ENCODE measurements around the gene ZNF219.

The ZNF219 gene

DNA sequence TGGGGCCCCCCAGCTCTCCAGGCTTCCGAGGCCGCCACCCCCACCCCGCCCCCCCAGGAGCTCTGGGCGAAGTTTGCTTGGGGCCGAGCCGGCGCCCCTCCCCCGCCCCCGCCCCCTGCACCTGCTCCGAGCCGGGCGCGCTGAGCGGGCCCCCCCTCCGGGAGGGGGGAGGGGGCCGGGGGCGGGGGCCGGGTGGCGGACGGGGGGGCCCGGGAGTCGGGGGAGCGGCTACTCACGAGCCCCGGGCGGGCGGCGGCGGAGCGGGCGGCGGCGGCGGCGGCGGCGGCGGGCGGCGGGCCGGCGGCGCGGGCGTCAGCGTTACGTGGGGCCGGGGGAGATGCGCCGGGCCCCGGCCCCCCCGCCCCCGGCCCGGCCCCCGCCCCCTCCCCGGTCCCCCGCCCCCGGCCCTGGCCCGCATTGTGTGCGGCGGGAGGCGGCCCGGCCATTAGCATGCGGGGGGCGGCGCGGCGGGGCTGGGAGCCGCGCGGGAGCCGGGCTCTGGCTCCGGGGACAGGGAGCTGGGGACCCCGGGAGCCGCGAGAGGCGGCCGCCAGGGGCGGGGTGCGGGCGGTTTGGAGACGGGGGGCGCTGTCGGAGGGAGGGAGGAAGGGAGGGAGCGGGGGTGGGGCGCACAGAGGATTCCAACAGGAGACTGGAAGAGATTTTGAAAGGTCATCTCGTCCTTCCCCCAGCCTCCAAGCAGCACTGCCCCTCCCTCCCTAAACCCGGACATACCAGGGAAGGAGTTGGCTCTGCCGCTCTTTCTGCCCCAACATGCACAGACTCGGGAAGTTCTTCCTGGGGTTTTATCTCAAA, at the start of gene ZNF219:
TSS of gene ZNF219 (minus strand) at position 580 of the 816 bp plus-strand sequence. CDS start 5,064 bp downstream, outside the sequence.
- DNase-seq (ENCODE audit: low read depth in 1 of 2, low spot score in 1 of 2) = peak in 1 of 2 donors; percentile 14

DNA sequence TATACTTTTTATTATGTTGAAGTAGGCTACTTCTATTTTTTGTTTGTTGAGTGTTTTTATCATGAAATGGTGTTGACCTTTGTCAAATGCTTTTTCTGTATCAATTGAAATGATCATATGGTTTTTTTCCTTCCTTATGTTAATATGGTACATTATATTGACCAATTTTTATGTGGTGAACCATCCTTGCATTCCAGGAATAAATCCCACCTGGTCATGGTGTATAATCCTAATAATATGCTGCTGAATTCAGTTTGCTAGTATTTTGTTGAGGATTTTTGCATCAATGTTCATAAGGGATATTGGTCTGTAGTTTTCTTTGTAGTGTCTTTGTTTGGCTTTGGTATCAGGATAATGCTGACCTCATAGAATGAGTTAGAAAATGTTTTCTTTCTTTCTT, 47.0 kb upstream of the ZNF219 start:
- DNase-seq (ENCODE audit: low read depth in 1 of 2, low spot score in 1 of 2) = no peak

DNA sequence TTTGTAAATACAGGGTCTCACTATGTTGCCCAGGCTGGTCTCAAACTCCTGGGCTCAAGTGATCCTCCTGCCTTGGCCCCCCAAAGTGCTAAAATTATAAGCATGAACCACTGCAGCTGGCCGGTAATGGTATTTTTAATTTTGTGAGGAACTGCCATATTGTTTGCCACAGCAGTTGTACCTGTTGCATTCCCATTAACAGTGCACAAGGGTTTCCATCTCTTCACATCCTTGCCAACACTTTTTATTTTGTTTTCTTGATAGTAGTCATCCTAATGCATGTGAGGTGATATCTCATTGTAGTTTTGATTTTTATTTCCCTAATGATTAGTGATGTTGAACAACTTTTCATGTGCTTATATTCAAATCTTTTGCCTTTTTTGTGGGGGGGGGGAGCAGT, 43.9 kb upstream of the ZNF219 start:
- no peak for DNase-seq (ENCODE audit: low read depth in 1 of 2, low spot score in 1 of 2)

DNA sequence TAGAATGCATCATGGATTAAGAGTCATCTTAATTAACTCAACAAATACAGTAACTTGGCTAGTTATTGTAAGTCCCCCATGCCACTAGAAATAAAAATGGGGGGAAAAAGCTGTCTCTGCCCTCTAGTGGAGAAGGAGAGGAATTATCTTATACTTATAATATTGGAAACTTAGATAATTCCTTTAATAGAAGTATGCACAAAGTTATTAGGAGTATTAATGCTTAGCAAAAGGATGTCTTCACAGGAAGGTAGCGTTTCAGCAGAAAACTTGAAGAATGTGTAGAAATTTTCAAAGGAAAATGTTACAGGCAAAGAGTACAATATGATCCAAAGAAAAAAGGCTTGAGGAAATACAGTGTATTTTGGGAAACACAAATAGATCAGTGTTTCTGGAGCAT, 37.6 kb upstream of the ZNF219 start:
- no peak for DNase-seq (ENCODE audit: low read depth in 1 of 2, low spot score in 1 of 2)

DNA sequence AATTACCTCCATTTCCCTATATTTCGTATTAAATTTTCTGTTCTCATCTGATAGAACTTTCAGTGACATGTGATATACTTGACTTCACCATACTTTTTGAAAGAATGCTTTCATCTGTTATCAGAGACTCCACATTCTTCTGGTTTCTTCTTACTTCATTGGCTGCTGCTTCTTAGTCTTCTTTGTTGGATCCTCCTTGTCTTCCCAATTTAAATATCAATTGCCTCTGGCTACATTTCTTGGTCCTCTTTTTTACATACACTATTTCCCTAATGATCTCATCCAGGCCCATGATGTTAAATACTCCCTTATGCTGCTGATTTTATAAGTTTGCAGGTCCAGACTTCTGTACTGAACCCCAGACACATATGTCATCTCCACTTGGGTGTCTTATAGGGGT, 35.4 kb upstream of the ZNF219 start:
- DNase-seq (ENCODE audit: low read depth in 1 of 2, low spot score in 1 of 2) = no peak

DNA sequence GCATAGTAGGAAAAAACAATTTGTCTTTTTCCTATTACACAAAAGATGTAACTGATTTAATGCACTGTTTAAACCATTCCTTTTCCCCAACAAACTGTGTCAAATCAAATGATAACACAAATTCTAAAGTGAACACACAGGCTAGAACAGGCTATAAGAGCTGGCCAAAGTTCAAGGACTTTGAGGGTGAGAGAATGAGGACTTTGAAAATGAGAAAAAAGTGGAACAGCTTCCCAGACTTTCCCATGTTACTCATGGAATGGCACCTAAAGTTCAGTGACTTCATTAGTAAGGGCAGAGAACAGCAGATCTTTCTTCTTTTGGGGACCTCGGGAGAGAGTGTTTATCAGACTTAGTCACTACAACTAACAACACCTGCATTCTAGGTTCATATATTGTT, 25.0 kb upstream of the ZNF219 start:
- no peak for DNase-seq (ENCODE audit: low read depth in 1 of 2, low spot score in 1 of 2)

DNA sequence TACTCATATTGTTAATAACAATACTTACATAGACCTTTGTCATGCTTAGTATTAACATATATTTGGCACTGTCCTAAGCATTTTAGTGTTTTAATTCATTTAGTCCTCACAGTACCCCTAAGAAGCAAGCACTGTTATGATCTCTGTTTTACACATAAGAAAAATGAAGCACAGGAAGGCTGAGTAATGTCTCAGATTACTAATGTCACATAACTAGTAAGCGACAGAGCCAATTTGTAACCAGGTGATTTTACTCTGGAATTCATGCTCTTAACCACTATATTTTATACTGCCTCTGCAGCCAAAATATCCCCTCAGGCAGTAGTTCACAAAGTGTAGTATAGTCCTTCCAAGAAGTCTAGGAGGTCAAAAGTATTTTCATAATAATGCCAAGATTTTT, 22.7 kb upstream of the ZNF219 start:
- DNase-seq (ENCODE audit: low read depth in 1 of 2, low spot score in 1 of 2) = no peak

DNA sequence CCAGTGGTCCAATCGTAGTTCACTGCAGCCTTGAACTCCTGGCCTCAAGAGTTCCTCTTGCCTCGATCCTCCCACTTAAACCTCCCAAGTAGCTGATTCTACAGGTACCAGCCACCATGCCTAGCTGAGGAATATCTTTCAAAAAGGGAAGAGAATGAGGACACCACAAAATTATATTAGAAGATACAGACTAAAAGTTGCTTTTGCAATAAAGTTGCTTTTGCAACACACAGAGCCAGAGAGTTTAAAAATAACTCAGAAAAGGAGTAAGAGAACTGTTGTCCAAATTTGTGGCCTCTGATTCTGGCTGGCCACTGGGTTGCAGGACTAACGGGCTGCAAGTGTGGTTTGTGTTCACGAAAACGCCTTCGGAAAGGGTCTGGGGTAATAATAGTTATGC, 22.2 kb upstream of the ZNF219 start:
- no peak for DNase-seq (ENCODE audit: low read depth in 1 of 2, low spot score in 1 of 2)

DNA sequence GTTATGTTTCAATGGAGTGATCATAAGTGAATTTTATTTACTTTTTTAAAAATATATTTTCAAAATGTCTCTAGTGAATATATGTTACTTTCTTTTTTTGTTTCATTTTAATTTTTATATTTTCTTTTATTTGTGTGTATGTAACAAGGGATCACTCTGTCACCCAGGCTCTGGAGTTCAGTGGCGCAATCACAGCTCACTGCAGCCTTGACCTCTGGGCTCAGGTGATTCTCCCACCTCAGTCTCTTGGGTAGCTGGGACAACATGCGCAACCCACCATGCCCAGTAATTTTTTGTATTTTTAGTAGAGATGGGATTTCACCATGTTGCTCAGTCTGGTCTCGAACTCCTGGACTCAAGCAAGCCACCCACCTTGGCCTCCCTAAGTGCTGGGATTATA, 20.5 kb upstream of the ZNF219 start:
- no peak for DNase-seq (ENCODE audit: low read depth in 1 of 2, low spot score in 1 of 2)

DNA sequence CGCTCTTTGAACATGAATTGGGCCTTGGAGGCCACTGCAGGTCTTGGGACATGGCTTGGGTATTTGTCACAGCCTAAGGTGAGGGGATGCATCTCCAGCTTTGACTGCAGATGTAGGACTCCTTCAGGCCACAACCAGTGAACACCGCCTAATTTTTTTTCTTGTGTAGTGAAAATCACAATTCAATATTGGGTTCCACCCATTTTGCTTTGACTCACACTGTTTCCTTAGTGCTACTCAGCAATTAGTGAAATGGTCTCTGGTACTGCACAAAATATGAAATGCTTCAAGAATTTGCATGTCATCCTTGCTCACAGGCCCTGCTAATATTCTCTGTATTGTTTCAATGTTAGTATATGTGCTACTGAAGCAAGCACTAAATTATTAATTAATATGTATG, 14.9 kb upstream of the ZNF219 start:
- DNase-seq (ENCODE audit: low read depth in 1 of 2, low spot score in 1 of 2) = no peak

DNA sequence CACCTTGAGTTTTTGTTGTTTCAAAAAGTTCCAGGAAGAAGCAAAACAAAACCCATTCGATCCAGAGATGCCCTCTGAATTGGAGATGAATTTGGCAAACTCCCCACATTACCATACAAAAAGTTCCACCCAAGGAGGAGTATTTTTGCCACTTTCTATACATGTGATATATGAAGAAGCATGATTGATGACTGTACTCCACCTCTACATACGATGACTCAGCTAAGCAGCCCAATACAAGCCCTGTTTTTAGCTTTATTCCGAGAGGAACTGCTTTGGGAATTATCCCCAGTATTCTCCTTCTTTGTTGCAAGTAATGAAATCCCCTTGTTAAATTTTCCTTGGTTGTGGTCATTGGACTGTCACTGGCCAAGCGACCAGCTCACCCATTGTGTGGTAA, 13.8 kb upstream of the ZNF219 start:
- no peak for DNase-seq (ENCODE audit: low read depth in 1 of 2, low spot score in 1 of 2)

DNA sequence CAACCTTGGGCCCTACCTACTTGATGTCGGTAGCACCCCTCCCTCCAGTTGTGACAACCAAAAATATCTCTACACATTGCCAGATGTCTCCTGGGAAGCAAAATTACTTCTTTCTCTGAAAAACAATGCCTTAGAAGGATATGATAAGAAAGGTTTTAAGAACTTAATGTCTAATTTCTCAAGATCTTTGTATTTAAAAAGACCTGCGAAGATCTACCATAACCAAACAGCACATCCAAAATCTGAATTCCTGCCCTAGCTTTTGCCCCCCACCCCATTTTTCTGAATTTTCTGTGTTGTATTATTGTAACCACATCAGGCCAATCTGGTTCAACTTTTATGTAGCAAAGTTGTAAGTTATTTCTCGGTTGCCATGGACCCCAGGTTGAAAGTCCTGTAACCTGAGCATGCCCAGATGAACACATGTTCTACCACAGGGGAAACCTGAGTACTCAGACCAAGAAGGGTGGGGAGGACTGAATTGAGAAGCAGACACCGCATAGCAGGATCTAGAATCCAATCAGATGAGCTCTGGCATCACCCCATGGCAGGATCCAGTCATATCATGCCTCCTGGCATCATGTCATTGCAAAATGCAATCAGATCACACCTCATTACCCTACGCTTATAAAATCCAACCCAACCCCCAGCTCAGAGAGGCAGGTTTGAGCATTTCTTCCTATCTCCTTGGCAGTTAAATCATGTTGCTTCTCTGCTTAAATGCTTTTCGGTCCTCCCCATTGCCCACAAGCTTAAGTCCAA, 11.1 kb upstream of the ZNF219 start:
- DNase-seq (ENCODE audit: low read depth in 1 of 2, low spot score in 1 of 2) = no peak

DNA sequence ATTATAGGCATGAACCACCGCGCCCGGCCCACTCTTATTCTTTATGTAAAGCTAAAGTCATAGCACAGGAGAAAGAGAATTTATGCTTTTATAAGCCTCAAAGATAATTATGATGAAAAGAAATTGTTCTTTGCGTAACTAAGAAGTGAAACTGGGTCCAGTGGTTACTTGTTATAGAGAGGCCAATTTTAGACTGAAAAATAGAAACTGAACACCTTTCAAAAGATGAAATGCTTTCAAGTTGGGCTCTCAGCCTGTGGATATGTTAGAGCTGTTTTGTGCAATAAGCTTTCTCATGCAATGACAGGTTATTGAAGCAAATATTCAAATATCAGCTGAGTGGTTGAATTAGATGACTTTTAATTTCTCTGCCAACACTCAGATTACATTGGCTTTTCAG, 10.3 kb upstream of the ZNF219 start:
- no peak for DNase-seq (ENCODE audit: low read depth in 1 of 2, low spot score in 1 of 2)

DNA sequence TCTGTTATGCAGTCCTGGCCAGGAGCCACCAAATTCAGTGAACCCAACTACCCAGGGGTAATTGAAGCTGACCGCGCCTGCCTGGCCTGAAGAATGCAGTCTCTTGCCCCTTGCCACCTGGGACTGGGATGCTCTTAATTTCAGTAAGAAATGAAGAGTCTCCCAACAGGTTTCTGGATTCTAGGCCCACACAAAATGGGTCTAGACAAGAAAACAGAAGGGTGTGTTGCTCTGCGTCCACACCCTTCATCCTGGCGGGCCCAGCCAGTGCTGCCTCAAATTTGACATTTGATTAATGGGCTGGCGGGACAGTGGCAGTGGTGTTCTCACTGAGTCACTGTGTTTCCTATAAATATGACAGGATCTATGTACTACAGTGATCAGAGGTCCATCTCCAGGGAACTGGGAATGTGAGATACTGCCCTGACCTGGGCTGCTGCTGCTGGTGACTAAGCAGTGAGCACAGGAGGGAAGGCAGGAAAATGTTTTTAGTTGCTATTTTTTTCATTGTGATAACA, 8.9 kb upstream of the ZNF219 start:
- no peak for DNase-seq (ENCODE audit: low read depth in 1 of 2, low spot score in 1 of 2)

DNA sequence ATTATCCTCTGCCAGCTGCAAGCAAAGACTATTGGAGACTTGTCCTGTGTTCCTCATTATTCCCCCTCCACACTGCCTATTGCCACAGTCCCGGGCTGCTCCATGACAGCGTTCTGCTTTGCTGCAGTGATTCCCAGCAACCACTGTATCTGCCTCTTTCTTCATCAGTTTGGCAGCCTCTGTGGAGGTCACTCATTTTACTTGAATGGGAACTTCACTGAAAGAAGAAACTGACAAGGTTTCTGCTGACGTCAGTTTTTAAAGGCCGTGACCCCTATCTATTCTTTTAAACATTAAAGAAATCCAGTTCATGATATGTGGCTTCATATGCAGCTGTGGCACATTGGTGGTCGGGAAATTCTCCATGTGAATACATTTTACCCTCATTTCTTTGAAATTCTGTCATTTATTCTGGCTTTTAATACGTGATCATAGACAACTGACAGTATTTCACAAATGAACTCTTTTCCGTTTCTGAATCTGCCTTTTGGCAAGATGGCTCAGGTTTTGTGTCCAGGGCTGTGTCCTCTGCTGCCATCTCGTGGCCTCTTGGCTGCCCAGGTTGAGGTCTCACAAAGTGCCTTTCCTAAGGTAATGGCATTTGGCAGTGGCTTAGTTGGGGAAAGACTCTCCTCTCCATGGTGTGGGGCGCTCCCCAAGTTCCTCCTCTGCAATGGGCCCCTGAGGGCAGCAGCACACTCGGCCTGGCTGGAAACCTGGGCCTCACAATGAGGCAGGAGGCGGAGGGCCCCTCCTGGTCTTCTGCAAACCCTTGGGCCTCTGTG, 8.2 kb upstream of the ZNF219 start:
- peak; percentile 50 to 65 for DNase-seq (ENCODE audit: low read depth in 1 of 2, low spot score in 1 of 2)

DNA sequence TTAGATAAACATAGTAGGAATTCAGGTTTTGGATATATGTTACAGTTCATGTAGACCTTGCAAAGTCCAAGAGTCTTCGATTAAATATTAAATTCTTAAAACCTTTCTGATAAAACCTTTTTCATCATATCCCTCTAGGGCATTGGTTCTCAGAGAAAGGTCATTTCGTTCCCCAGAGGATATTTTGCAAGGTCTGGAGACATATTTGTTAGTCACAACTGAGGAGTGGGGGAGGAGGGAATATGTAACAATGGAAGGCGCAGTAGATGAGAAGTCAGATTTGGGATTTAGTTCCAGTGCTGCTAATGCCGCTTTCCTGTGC, 7.7 kb upstream of the ZNF219 start:
- DNase-seq (ENCODE audit: low read depth in 1 of 2, low spot score in 1 of 2) = no peak

DNA sequence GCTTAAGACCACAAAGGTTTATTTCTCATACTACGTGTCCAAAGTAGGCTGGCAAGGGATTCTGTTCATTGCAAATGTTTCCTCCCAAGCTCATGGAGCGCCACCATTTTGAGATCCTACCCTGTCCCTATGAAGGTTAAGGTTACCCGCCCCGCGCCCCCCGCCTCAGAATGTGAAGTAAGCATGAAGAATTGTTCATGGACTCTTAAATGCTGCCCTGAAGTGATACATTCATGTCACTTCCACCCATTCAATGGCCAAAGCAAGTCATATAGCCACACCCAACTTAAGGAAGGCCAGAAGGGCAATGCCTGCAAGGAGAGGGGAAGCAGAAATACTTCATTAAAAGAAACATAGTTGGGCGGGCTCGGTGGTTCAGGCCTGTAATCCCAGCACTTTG, 6.6 kb upstream of the ZNF219 start:
- no peak for DNase-seq (ENCODE audit: low read depth in 1 of 2, low spot score in 1 of 2)

DNA sequence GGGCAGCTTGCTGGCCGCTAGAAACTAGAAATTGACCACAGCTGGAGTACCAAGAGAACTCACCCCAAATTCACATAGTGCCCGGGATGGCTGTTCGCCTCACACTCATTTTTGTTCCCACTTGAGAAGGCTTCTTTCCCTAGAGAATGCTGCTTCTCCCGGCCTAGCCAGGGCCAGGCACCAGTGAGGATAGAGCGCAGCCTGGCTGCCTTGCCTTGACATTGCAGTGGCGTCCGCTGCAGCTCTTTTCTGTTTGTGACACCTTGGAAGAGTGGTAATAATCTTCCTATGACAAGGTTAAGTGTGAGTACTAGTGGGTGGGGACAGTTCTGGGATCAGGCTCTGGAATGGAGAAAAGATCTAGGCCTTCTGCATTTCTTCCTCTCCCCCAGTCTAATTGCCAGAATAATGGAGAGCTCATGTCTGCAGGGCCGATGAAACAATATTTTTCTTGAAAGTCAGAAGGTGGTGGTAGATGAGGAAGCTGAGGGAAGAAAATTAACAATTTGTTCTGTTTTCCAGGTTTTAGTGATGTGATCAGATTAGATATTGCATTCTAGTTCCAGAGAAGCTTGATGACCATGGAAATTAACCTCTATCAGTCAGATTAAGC, 6.1 kb upstream of the ZNF219 start:
- DNase-seq (ENCODE audit: low read depth in 1 of 2, low spot score in 1 of 2) = peak; percentile 34 to 46

DNA sequence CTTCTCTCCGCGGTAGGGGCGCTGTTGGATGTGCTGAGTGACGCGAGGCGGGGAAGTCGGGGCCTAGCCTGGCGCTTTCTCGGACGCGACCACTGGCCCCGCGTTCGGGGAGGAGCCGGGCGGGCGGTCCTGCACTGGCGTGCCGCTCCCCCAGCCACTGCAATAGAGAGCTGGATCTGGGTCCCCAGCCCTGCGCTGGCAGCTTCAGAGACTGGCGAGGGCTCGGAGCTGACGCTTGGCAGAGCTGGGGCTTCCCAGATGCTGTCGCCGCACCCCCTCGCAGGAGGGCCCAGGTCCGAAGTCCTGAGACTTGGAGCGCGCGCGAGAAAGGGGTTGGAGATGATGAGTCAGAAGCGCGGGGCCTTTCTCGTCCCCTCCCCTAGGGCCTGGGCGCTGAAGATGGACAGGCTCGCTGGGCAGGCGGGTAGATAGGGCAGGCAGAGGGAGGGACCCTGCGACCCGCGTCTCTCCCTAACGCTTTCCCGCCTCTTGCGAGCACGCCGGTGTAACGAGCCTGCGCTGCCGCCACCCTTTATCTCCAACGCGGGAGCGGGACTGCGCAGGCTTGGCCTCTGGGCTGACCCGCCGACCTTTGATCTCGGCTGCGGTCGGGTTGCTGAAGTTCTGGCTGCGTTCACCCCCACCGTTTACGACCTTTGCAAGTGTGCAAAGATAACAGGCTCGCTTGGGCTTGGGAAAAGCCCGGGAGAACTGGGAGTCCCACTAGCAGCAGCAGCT, 5.4 kb upstream of the ZNF219 start:
- peak; percentile 85 to 86 for DNase-seq (ENCODE audit: low read depth in 1 of 2, low spot score in 1 of 2)

DNA sequence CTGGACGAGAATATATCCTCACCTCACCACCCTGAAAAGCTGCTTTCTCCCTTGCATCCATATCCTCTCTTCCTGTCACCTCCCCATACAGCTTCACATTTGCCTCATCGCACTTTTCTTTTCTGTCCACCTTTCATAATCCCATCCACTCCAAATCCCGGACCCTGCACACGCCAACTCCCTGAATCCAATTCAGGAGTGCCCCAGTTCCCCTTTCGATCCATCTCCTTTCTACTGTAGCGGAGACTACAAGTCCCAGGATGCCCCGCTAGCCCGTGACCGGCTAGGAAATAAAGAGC, 4.9 kb upstream of the ZNF219 start:
- no peak for DNase-seq (ENCODE audit: low read depth in 1 of 2, low spot score in 1 of 2)

All from stimulated activated CD4-positive, alpha-beta T cell treated with anti-CD3 and anti-CD28 coated beads, Interleukin-15, amount 100 ng/mL, for 1 hour (primary cell).